ENCODE measurements around the gene CSMD2.

DNA sequence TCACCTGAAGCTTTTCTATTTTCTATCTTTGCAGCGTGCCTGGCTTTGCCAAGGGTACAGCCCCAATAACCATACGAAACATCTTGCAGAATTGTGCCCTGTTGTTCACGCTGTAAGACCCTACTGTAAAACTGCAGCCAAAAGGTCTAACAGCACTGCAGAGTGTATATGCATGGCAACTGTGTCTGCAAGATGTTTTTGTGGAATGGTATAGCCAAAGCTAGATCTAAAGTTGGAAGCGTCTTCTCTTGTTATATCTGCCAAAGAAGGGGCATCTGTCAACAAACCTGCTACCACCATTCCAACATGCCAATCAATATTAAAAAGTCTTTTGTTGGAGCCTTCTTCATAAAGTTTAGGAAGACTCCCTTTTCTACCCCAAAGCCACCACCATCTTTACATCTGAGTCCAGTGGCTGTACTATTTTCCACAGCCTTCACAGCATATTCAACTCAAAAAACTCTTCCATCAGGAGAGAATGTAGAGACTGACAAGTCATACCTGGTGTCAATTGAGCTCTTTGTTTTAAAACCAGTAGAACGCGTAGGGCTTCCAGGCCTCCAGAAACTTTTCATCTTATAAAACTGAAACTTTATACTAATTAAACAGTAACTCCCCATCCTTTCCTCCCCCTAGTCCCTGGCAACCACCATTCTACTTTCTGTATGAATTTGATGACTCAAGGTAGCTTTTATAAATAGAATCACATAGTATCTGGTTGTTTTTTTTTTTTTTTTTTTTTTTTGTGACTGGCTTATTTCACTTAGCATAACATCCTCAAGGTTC, 652.6 kb downstream of the CSMD2 start:
- TF ChIP-seq, protein P1, sequence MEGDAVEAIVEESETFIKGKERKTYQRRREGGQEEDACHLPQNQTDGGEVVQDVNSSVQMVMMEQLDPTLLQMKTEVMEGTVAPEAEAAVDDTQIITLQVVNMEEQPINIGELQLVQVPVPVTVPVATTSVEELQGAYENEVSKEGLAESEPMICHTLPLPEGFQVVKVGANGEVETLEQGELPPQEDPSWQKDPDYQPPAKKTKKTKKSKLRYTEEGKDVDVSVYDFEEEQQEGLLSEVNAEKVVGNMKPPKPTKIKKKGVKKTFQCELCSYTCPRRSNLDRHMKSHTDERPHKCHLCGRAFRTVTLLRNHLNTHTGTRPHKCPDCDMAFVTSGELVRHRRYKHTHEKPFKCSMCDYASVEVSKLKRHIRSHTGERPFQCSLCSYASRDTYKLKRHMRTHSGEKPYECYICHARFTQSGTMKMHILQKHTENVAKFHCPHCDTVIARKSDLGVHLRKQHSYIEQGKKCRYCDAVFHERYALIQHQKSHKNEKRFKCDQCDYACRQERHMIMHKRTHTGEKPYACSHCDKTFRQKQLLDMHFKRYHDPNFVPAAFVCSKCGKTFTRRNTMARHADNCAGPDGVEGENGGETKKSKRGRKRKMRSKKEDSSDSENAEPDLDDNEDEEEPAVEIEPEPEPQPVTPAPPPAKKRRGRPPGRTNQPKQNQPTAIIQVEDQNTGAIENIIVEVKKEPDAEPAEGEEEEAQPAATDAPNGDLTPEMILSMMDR (IDR thresholded peaks at IDR 0.05), result no peak
- TF ChIP-seq POLR2AphosphoS5 (IDR thresholded peaks at IDR 0.05), result no peak

Data from sigmoid colon (tissue), 4 donors.